Pancreas (tissue), 10 donors: ENCODE results near the gene PGAP3. TPM values are rescaled to one million over a fixed set of nuclear protein-coding genes. Genes with fewer than 3 reads are reported as not detected.

Experiments used
- ATAC-seq, 4 donors: fragments of 200-7000 bp; cut with Tn5 transposase; one replicate each; pipeline versions ENCODE4 v1.8.0 to v1.9.1; 2020; ENCODE audit warnings: mild to moderate bottlenecking in 4 of 4, moderate library complexity in 4 of 4
- DNase-seq, 6 donors: peaks; one replicate each; pipeline ENCODE4 v3.0.0-alpha.2; 2020
- FAIRE-seq: peaks from 2 replicates; lab custom pipeline; 2012; peaks lifted over from hg19 to GRCh38; lab: Jason Lieb, UNC
- H3K27ac ChIP-seq, 4 donors: fragments of 200-600 bp; sonication (generic); 1 replicate in 3 of 4; 2 replicates in 1 of 4; pipeline versions ENCODE4 v1.5.0 to v1.8.0; 2020
- H3K27me3 ChIP-seq, 4 donors: fragments of 200-600 bp; one replicate each; pipeline ENCODE4 v1.8.0; 2021
- H3K36me3 ChIP-seq, 3 donors: fragments of 200-600 bp; sonication (generic) in 1 of 3; one replicate each; pipeline versions ENCODE4 v1.5.0 to v1.8.0; 2020 to 2021
- H3K4me1 ChIP-seq, 3 donors: fragments of 200-600 bp; one replicate each; pipeline ENCODE4 v1.8.0; 2021
- H3K4me3 ChIP-seq, 4 donors: fragments of 200-600 bp; sonication (generic) in 2 of 4; one replicate each; pipeline versions ENCODE4 v1.5.0 to v1.8.0; 2020 to 2021
- H3K9me3 ChIP-seq, 4 donors: fragments of 200-600 bp; one replicate each; pipeline ENCODE4 v1.8.0; 2021
- WGBS, 2 donors: extraction: QIAGEN DNeasy Blood & Tissue Kit; methylation state at CpG; one replicate each; pipeline ENCODE4 v1.1.7; 2013; 5-methylcytosine and 5-hydroxymethylcytosine counted together
- intact Hi-C, 3 donors: fragments of 100-400 bp; cut with DNase I; formaldehyde crosslinking; loops; one replicate each; pipeline versions ENCODE4 v1.11.1 to v1.14.2; 2022
- polyA plus RNA-seq, 2 donors: library from polyadenylated mRNA; stranded (reverse); fragments of 200-250 nt; gene quantifications; one replicate each; pipeline ENCODE4 v1.2.3, GENCODE V29; 2013
- total RNA-seq, 6 donors: library from RNA; stranded (reverse); fragmentation: NEBNext Ultra II Directional in 4 of 6; extraction: Animal tissue kit (Norgen Biotek cat#: 25700) in 4 of 6; gene quantifications; one replicate each; pipeline versions ENCODE4 v1.2.1 to v1.2.4, GENCODE V29; 2021 to 2023
- TF ChIP-seq, protein P1 (sequence below), 4 donors: fragments of 200-600 bp; sonication (generic) in 3 of 4; IDR thresholded peaks; one replicate each; pipeline versions ENCODE4 v1.5.0 to v1.8.0; 2021; ENCODE audit warnings: antibody characterized with exemption in 4 of 4
- donor health status: healthy with polysubstance abuse.
- donor health status: DM: no; HTN: no; CAD: no; lungs with moderate emphysema.
- donor health status: DM: no; HTN: no; CAD: no.
- donor health status: control.
- donor health status: control.
- donor health status: Bipolar disorder and iron deficiency.
- donor health status: DM: yes; HTN: yes; CAD: no.
- donor health status: DM: no; HTN: no; CAD: no.
- donor health status: DM: no; HTN: no; CAD: no.
- donor health status: DM: yes; HTN: yes; CAD: no.

PGAP3 gene
- total and polyA plus RNA-seq, 8 donors: 19.4 to 46.3 (median 26.9) TPM

- TF ChIP-seq, protein P1, sequence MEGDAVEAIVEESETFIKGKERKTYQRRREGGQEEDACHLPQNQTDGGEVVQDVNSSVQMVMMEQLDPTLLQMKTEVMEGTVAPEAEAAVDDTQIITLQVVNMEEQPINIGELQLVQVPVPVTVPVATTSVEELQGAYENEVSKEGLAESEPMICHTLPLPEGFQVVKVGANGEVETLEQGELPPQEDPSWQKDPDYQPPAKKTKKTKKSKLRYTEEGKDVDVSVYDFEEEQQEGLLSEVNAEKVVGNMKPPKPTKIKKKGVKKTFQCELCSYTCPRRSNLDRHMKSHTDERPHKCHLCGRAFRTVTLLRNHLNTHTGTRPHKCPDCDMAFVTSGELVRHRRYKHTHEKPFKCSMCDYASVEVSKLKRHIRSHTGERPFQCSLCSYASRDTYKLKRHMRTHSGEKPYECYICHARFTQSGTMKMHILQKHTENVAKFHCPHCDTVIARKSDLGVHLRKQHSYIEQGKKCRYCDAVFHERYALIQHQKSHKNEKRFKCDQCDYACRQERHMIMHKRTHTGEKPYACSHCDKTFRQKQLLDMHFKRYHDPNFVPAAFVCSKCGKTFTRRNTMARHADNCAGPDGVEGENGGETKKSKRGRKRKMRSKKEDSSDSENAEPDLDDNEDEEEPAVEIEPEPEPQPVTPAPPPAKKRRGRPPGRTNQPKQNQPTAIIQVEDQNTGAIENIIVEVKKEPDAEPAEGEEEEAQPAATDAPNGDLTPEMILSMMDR (IDR thresholded peaks at IDR 0.05): no peak
- Histone ChIP-seq H3K36me3 (peaks cover 0 to 10% (median 0%) of the 10 kb centered on the region in 3 donors), H3K9me3 (no peaks in the 10 kb centered on the region), H3K4me1 (peaks cover 7 to 14% (median 10%) of the 10 kb centered on the region in 3 donors), H3K4me3 (no peak overlapping the region), H3K27ac (no peak overlapping the region), H3K27me3 (no peaks in the 10 kb centered on the region)
- WGBS, 2 donors: 97 to 98% methylated on average over 3 of the region's 3 CpGs
- DNase-seq: no peak
- intact Hi-C loops: no loop called here
- no peak for ATAC-seq
- no peak for FAIRE-seq
Observed at GRCh38 chr17:39732586-39732985, 44.7 kb upstream of the PGAP3 start.

- Histone ChIP-seq H3K27me3 (no peaks in the 10 kb centered on the region), H3K36me3 (peaks cover 0 to 11% (median 7%) of the 10 kb centered on the region in 3 donors), H3K27ac (peak within 1 kb of the TSS; percentile 82 to 93 (median 90)), H3K4me3 (peak within 1 kb of the TSS; percentile 63 to 86 (median 71)), H3K4me1 (peaks cover 0 to 7% (median 0%) of the 10 kb centered on the region in 3 donors), H3K9me3 (no peaks in the 10 kb centered on the region)
- TF ChIP-seq, protein P1 (IDR thresholded peaks at IDR 0.05): peak; percentile 82 to 89 (median 86)
- intact Hi-C loops: no loop called here
- ATAC-seq (peak; percentile 94 to 99 (median 98)), DNase-seq (peak; percentile 85 to 99 (median 95)), FAIRE-seq (no peak)
- 0 to 1% methylated on average over 49 to 65 of the region's 65 CpGs for WGBS, 2 donors
Observed at GRCh38 chr17:39730095-39730921, 42.5 kb upstream of the PGAP3 start, which contains the start of gene MIEN1. TSS of gene MIEN1 (minus strand) at chr17:39730532. CDS start at chr17:39730495, 37 bp downstream.

DNA sequence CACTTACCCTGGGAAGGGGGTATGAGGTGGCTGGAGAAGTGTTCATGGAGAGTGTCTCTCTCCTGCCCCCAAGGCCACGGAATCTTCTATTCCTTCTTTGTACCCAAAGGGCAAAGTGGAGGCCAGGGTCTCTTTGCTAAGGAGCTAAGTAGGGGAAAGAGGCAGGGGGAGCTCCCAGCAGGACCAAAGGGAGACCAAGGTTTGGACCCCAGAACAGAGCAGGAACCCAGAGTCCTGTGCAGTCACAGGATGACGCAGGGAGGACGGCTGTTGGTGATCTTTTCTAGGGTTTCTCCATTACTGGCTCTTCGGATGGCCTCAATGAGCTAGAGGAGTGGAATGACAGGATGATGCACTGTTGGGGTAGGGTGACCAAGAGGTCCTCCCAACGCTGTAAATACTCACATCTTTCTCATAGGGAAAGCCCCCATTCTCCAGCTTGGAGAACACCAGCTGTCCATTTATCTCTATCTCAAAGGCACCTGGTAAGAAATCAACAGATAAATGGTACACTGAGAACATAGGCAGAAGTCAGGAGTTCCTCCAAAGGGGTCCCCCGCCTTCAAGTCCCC lies 41.5 kb upstream of the PGAP3 start:
- peaks cover 0 to 7% (median 0%) of the 10 kb centered on the region in 3 donors for H3K4me1 ChIP-seq
- no peaks in the 10 kb centered on the region for H3K9me3 ChIP-seq
- FAIRE-seq (no peak), ATAC-seq (no peak), DNase-seq (peak in 1 of 6 donors; percentile 12)
- intact Hi-C loops: no loop called here
- peak overlapping the region in 3 of 4 donors; percentile 70 to 86 (median 72) for H3K4me3 ChIP-seq
- peak overlapping the region; percentile 82 to 93 (median 90) for H3K27ac ChIP-seq
- H3K27me3 ChIP-seq: no peaks in the 10 kb centered on the region
- H3K36me3 ChIP-seq: peaks cover 0 to 20% (median 7%) of the 10 kb centered on the region in 3 donors
- 62 to 74% methylated on average over 6 of the region's 6 CpGs for WGBS, 2 donors
- TF ChIP-seq, protein P1 (IDR thresholded peaks at IDR 0.05): no peak

- DNase-seq (no peak), FAIRE-seq (no peak), ATAC-seq (no peak)
- TF ChIP-seq, protein P1 (IDR thresholded peaks at IDR 0.05): no peak
- intact Hi-C loops: no loop called here
- Histone ChIP-seq H3K27ac (no peak overlapping the region), H3K27me3 (no peaks in the 10 kb centered on the region), H3K4me1 (peaks cover 0 to 7% (median 0%) of the 10 kb centered on the region in 3 donors), H3K36me3 (peaks cover 0 to 21% (median 7%) of the 10 kb centered on the region in 3 donors), H3K9me3 (no peaks in the 10 kb centered on the region), H3K4me3 (no peak overlapping the region)
- WGBS, 2 donors: 56 to 62% methylated on average over 8 to 10 of the region's 10 CpGs
Observed at GRCh38 chr17:39727556-39727955, 39.7 kb upstream of the PGAP3 start.
